Measurements from ENCODE around the gene TMEM54. TPM values are rescaled to one million over a fixed set of nuclear protein-coding genes. Genes with fewer than 3 reads are reported as not detected.
A peak's percentile ranks its signal among the peaks of the same experiment; 100 is the strongest.

Gene TMEM54
- total and polyA plus RNA-seq, 9 of the 15 experiments (the other 6 are each of a cell fraction or from before 2014, with no cell fraction given), result 1.00 to 16.2 (median 8.2) TPM

DNA sequence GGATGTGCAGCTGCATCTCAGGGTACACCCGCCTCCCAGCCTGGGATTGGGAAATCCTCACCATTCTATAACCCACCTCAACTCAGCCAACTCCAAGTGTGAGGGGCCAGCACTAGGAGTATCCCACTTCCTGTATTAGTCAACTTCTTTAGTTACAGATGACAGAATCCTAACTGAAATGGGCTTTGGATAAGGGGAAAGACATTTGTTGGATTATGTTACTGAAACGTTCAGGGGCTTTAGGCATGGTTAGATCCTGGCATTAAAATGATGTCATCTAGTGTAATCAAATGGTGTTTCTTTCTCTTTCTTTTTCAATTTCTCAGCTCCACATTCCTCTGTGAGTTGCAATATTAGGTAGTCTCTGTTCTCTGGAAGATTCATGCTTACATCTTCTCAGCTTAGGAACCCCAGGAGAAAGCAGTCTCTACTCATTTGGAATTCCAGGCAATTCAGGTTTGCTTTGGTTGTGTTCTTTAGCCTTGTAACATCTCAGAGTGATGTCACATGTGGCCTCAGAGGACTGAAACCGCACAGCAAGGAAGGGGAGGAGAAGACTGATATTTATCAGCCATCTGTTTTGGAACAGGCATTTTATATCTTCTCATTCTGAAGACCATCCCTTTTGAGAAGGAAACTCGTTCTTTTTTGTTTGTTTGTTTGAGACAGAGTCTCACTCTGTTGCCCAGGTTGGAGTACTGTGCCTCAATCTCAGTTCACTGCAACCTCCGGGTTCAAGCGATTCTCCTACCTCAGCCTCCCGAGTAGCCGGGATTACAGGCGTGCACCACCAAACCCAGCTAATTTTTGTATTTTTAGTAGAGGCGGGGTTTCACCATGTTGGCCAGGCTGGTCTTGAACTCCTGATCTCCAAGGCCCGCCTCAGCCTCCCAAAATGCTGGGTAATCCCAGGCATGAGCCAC is 18.9 kb upstream of the TMEM54 start (continued):
- no peak for TF ChIP-seq ESRRB (CRISPR knock-in tag; IDR thresholded peaks at IDR 0.05; ENCODE audit: borderline replicate concordance)
- TF ChIP-seq JUNB (CRISPR knock-in tag; conservative IDR thresholded peaks at IDR 0.05), result no peak; the same call in 1 of the 2 replicates
- TF ChIP-seq ZKSCAN1 (IDR thresholded peaks at IDR 0.05; ENCODE audit: low read depth, low read length), result no peak
- TF ChIP-seq ERF (CRISPR knock-in tag; IDR thresholded peaks at IDR 0.05), result no peak
- no peak for TF ChIP-seq TGIF2 (CRISPR knock-in tag; IDR thresholded peaks at IDR 0.05)
- TF ChIP-seq NR1H2 (CRISPR knock-in tag; IDR thresholded peaks at IDR 0.05), result no peak
- TF ChIP-seq FOXA3 (CRISPR knock-in tag; conservative IDR thresholded peaks at IDR 0.05 in 1 of 2, IDR thresholded peaks at IDR 0.05 in 1 of 2), result no peak
- TF ChIP-seq PCBP2 (IDR thresholded peaks at IDR 0.05; ENCODE audit: low read depth, low read length, poor library complexity, severe bottlenecking), result no peak
- no peak for TF ChIP-seq KHSRP (IDR thresholded peaks at IDR 0.05)
- no peak for TF ChIP-seq MTA3 (IDR thresholded peaks at IDR 0.05; ENCODE audit: borderline replicate concordance)
- TF ChIP-seq ZNF561 (CRISPR knock-in tag; conservative IDR thresholded peaks at IDR 0.05), result no peak
- no peak for TF ChIP-seq ZNF384 (IDR thresholded peaks at IDR 0.05; ENCODE audit: low read depth, low read length)
- no peak for TF ChIP-seq NFATC3 (IDR thresholded peaks at IDR 0.05)
- TF ChIP-seq CXXC5 (CRISPR knock-in tag; IDR thresholded peaks at IDR 0.05), result no peak
- TF ChIP-seq, protein P1, sequence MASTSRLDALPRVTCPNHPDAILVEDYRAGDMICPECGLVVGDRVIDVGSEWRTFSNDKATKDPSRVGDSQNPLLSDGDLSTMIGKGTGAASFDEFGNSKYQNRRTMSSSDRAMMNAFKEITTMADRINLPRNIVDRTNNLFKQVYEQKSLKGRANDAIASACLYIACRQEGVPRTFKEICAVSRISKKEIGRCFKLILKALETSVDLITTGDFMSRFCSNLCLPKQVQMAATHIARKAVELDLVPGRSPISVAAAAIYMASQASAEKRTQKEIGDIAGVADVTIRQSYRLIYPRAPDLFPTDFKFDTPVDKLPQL (IDR thresholded peaks at IDR 0.05; ENCODE audit: extremely low read depth, insufficient read length), result no peak
- TF ChIP-seq ZFPM2 (CRISPR knock-in tag; IDR thresholded peaks at IDR 0.05), result no peak
- no peak for TF ChIP-seq CREBBP (IDR thresholded peaks at IDR 0.05; ENCODE audit: low read depth, low read length)
- no peak for TF ChIP-seq HDAC8 (tag; IDR thresholded peaks at IDR 0.05)
- TF ChIP-seq, protein P2, sequence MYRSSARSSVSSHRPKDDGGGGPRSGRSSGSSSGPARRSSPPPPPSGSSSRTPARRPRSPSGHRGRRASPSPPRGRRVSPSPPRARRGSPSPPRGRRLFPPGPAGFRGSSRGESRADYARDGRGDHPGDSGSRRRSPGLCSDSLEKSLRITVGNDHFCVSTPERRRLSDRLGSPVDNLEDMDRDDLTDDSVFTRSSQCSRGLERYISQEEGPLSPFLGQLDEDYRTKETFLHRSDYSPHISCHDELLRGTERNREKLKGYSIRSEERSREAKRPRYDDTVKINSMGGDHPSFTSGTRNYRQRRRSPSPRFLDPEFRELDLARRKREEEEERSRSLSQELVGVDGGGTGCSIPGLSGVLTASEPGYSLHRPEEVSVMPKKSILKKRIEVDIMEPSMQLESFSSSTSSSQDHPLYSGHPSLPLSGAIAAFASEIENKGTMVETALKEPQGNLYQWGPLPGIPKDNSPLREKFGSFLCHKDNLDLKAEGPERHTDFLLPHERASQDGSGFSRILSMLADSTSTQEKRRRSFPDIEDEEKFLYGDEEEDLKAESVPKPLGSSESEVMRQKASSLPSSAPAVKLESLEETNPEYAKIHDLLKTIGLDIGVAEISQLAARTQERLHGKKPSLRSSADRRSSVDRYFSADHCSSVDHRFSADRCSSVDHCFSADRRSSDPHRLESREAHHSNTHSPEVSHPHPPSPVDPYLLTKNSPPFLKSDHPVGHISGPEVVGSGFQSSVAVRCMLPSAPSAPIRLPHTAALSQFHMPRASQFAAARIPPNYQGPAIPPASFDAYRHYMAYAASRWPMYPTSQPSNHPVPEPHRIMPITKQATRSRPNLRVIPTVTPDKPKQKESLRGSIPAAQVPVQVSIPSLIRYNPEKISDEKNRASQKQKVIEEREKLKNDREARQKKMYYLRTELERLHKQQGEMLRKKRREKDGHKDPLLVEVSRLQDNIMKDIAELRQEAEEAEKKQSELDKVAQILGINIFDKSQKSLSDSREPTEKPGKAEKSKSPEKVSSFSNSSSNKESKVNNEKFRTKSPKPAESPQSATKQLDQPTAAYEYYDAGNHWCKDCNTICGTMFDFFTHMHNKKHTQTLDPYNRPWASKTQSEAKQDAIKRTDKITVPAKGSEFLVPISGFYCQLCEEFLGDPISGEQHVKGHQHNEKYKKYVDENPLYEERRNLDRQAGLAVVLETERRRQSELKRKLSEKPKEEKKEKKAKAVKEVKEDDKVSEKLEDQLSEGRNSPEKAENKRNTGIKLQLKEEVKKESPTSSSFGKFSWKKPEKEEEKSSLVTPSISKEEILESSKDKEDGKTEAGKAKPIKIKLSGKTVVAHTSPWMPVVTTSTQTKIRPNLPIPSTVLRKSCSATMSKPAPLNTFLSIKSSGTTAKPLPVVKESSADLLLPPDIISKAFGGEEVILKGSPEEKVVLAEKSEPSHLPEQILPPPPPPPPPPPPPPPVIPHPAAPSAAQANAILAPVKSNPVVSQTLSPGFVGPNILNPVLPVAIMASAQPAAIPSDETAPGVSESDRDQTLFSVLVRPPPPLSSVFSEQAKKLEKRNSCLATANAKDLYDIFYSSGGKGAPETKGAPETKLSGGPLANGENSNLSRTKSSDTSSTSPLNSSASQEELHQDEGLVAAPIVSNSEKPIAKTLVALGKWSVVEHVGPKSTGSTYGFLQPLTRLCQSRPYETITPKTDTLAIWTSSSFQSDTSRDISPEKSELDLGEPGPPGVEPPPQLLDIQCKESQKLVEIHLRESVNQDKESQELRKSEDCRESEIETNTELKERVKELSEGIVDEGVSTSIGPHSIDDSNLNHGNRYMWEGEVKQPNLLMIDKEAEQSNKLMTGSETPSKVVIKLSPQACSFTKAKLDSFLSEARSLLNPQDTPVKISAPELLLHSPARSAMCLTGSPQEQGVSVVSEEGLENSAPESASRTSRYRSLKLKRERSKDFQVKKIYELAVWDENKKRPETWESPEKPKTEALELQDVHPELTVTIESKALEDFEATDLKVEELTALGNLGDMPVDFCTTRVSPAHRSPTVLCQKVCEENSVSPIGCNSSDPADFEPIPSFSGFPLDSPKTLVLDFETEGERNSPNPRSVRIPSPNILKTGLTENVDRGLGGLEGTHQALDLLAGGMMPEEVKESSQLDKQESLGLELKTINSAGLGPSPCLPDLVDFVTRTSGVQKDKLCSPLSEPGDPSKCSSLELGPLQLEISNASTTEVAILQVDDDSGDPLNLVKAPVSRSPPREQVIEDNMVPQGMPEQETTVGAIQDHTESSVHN (IDR thresholded peaks at IDR 0.05; ENCODE audit: borderline replicate concordance in 1 of 2, low read depth in 1 of 2), result peak in 1 of 2 experiments; percentile 42; a peak in 1 of 4 replicates

Measured in K562 (cell line).